ENCODE data around the gene PTGIR.

DNA sequence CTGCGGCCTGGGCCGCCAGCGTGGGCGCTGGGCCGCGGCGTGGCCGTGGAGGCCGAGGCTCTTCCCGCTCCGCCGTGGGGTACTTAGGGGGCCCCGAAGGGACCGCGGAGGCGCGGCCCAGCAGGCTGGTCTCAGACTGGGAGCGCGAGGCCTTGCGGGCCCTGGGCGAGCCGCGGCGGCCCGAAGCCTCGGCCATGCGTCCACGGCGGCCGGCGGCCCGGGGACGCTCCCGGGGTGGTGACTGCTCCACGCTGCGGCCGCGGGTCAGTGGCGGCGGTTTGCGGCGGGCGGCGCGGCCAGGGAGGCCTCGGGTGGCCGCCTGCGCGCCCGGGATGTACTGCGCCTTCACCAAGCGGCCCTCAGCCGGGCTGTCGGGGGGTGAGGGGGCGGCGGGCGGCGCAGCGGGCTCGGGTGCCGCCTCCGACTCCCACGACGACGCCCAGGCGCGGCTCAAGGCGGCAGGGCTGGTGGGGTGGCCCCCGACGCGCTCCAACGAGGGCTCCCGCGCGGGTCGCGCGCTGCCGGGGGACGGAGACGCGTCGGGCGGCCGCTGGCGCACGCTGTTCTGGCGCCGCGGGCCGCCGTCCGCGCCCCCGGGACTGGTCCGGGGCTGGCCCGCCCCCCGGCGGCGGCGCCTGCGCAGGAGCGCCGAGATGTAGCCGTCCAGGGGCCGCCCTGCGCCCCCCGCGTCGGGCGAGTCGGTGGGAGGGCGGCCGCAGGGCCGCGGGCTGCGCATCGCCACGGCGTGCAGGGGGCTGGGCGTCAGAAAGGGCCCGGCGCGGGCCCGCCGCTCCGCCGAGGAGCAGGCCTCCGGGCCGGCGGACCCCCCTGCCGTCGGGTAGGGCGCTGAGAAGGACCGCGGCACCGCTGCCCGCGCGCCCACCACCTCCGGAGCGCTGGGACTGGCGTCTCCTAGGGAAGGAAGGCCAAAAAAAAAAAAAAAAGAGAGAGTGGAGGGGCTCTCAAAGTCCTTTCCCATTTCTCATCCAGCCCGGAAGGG is 24.4 kb upstream of the PTGIR start:
- TF ChIP-seq POLR2AphosphoS5 (IDR thresholded peaks at IDR 0.05; ENCODE audit: borderline replicate concordance, low read depth, low read length) (no peak), FOXP2 (optimal IDR thresholded peaks at IDR 0.05; ENCODE audit: control extremely low read depth, extremely low read length, insufficient read depth) (no peak), EZH2 (IDR thresholded peaks at IDR 0.05) (no peak)

All from SK-N-MC (cell line).